GM21717 (cell line): Measurements from ENCODE around the gene PRPF19.
"Not testable (repeated sequence)": the region's sequence is repeated elsewhere in the genome, so short reads cannot be mapped to it uniquely, and the experiment has no call there.

Experiments
- ATAC-seq: cut with Tn5 transposase; IDR thresholded peaks from one replicate; pipeline ENCODE4 v1.9.1; 2021; ENCODE audit warnings: mild to moderate bottlenecking, moderate library complexity; ENCODE audit not compliant: unreplicated experiment

PRPF19 gene

GRCh38 chr11:60910281-60910687, 3.9 kb upstream of the PRPF19 start:
- peak; percentile 36 for ATAC-seq

GRCh38 chr11:60909680-60910280, 3.4 kb upstream of the PRPF19 start:
- not testable (repeated sequence) for ATAC-seq

GRCh38 chr11:60908803-60909202, 2.4 kb upstream of the PRPF19 start:
- no peak for ATAC-seq

DNA sequence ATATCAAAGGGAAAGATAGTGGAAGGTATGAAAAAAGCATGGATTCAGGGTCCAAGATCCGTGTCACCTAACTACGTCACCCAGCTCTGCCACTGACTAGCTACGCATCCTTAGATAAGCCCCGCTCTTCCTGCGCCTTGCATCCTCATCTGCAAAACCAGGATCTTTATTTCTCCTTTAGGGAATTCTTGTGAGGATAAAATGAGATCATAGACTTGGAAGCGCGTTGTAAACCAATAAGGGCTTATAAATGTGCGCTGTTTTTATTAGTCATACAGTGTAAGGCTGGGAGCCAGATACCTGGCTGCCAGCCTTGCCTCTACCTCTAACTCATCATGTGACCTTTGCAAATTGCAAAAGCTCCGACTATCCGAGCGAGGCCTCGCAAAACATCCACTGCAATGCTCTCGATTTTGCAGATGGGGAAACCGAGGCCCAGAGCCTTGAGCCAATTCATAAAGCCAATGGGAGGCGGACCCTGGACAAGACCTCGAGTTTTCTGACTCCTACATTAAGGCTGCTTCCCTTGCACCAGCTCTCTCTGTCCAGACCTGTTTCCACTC, 753 bp downstream of the PRPF19 start:
- ATAC-seq = no peak

GRCh38 chr11:60905047-60905446, 1.3 kb downstream of the PRPF19 start:
- no peak for ATAC-seq

- ATAC-seq = no peak
Measured at GRCh38 chr11:60902625-60903024, 3.8 kb downstream of the PRPF19 start.

- no peak for ATAC-seq
Measured at GRCh38 chr11:60900673-60901404, 5.5 kb downstream of the PRPF19 start.

- no peak for ATAC-seq
Measured at GRCh38 chr11:60899977-60900376, 6.4 kb downstream of the PRPF19 start.

- no peak for ATAC-seq
Measured at GRCh38 chr11:60899046-60899936, 7.1 kb downstream of the PRPF19 start.

GRCh38 chr11:60897496-60897895, 8.9 kb downstream of the PRPF19 start:
- ATAC-seq = no peak

DNA sequence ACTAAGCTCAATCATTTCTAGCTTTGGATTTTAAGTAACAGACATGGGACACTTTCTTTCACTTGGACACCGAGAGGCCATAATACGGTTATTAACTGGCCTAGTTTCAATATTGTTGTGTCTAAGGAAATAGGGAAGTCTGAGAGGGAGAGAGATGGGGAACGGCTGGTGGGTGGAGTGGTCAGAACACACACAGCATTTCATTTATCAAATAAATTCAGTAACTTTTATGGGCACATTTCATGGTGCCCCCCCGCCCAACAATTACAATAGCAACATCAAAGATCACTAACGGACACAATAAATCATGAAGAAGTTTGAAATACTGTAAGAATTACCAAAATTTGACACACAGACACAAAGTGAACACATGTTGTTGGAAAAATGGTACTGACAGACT, 10.7 kb downstream of the PRPF19 start:
- no peak for ATAC-seq

DNA sequence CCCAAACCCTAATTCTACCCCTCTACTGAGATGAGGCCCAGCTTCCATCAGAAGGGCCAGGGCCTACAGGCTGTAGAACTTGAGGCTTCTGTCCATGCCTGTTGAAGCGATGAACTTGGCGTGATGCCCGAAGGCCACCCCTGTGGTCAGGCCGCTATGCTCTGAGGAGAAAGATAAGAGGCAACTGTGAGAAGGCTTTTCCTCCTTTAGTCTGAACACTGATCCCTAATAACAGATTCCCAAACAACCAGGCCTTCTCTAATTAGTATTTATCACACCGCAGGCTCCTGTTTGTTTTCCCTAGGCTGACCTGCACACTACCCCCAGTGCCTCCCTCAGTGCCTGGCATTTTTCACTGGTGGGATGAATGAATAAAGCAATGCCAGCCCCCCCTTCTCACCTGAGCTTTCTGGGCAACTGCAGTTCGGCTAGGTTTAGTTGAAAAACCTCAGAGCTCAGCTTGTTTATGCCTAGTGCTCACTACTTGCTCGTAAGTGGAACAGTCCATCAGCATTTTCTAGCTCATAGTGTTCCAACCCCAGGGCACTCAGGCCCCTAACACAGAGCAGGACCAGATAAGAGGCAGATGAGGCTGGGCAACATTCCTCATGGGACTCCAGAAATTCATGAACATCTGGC, 15.2 kb downstream of the PRPF19 start:
- no peak for ATAC-seq

GRCh38 chr11:60890696-60891095, 15.7 kb downstream of the PRPF19 start:
- no peak for ATAC-seq

DNA sequence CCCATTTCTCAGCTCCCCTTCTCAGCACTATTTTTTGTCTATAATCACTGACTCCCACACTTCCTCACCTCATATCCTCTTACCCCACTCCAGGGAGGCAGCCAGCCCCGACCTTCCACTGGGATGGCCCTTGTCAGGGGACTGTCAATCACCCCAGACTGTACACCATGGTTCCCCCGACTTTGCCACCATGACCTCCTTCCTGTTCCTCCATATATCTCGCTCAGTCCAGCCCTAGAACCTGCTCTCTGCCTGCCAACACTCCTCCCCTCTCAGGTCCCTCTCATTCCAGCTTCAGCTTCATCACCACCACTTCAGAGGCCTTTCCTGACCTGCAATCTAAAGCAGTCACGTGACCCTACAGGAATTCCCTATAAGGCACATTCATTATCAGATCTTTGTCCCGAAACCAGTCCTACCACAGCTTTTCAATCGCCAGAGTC, 16.5 kb downstream of the PRPF19 start:
- ATAC-seq = no peak

DNA sequence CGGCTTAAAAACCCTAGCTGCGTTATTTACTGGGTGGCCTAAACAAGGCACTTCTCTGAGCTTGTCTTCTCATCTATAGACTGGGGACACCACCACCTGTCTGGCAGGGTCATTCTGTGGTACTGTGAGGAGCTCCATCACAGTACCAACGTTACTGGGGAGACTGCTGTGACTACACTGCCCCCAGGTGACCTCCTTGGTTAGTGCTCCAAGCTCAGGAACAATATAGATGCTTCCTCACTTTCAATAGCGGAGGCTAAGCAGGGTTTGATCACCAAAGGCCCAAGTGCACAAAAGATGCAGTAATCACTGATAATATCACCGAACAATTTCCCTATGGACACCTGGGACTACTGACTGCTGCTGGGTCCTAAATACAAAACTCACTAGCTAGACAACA, 18.8 kb downstream of the PRPF19 start:
- ATAC-seq = no peak

DNA sequence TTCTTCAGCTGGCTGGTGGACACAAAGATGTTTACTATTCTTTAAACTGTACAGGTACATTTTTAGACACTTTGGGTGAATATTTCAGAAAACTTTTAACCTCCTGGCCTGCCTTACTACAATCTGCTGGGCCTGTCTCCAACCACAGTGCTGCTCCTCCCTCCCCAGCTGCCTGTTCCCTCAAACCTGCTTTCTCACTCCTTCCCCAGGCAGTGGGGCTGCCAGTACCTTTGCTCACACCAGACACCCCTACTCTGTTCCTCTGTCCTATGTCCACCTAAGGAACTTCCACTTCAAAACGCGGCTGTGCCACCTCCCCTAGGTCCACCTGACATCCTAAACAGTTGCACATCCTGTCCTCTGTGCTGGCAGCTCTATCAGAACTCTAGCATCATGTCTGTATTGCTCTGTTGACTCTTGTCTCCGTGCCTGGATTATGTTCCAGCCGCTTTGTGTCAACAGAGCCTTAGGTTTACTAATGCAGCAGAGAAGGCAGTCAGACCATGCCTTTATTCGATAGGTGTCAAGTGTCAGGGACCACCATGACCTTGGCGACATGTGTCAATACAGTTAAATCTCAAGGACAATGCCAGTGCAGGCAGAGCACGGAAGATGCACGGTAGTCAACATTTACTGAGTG, 25.6 kb downstream of the PRPF19 start:
- no peak for ATAC-seq

- no peak for ATAC-seq
Measured at GRCh38 chr11:60879971-60880588, 26.3 kb downstream of the PRPF19 start.

GRCh38 chr11:60879104-60879503, 27.3 kb downstream of the PRPF19 start:
- ATAC-seq = no peak

- no peak for ATAC-seq
Measured at GRCh38 chr11:60878245-60879101, 27.9 kb downstream of the PRPF19 start.
